Measurements from ENCODE around the gene TLE5.
"Not testable (repeated sequence)": the region's sequence is repeated elsewhere in the genome, so short reads cannot be mapped to it uniquely, and the experiment has no call there.

The TLE5 gene

GRCh38 chr19:3053780-3054179 is 8.5 kb downstream of the TLE5 start:
- TF ChIP-seq CTCF (IDR thresholded peaks at IDR 0.05; ENCODE audit: insufficient read depth, low read length, poor library complexity, severe bottlenecking) (no peak), EZH2phosphoT487 (conservative IDR thresholded peaks at IDR 0.05; ENCODE audit: low read length) (no peak)
- Histone ChIP-seq H3K36me3 (ENCODE audit: low read length) (no peaks in the 10 kb centered on the region), H4K20me1 (ENCODE audit: low read depth, low read length) (no peaks in the 10 kb centered on the region), H3K4me3 (ENCODE audit: insufficient read depth, low read length, poor library complexity, severe bottlenecking) (no peak overlapping the region), H3K27ac (ENCODE audit: low read depth, low read length) (no peak overlapping the region), H3K9me2 (replicated peaks; ENCODE audit: insufficient read depth, low read length) (no peaks in the 10 kb centered on the region), H2AFZ (ENCODE audit: low read depth, low read length, severe bottlenecking) (no peak overlapping the region), H3K4me2 (ENCODE audit: low read depth, low read length, poor library complexity, severe bottlenecking) (no peak overlapping the region), H3F3A (ENCODE audit: insufficient read depth) (peaks cover 4% of the 10 kb centered on the region; the same call in 1 of the 2 replicates), H3K27me3 (ENCODE audit: low read length) (no peaks in the 10 kb centered on the region), H3K9ac (ENCODE audit: low read length) (no peak overlapping the region), H3K9me3 (ENCODE audit: insufficient read depth, low read length) (no peaks in the 10 kb centered on the region), H3K79me2 (ENCODE audit: insufficient read depth, low read length) (no peaks in the 10 kb centered on the region)

GRCh38 chr19:3053218-3053621 is 9.1 kb downstream of the TLE5 start:
- no peaks in the 10 kb centered on the region for H3K27me3 ChIP-seq (ENCODE audit: low read length)
- H3K9ac ChIP-seq (ENCODE audit: low read length) = no peak overlapping the region
- no peaks in the 10 kb centered on the region for H4K20me1 ChIP-seq (ENCODE audit: low read depth, low read length)
- no peak overlapping the region for H3K4me3 ChIP-seq (ENCODE audit: insufficient read depth, low read length, poor library complexity, severe bottlenecking)
- H3K4me2 ChIP-seq (ENCODE audit: low read depth, low read length, poor library complexity, severe bottlenecking) = no peak overlapping the region
- H3K9me3 ChIP-seq (ENCODE audit: insufficient read depth, low read length) = no peaks in the 10 kb centered on the region
- peaks cover 4% of the 10 kb centered on the region; the same call in 1 of the 2 replicates for H3F3A ChIP-seq (ENCODE audit: insufficient read depth)
- H3K27ac ChIP-seq (ENCODE audit: low read depth, low read length) = no peak overlapping the region
- H2AFZ ChIP-seq (ENCODE audit: low read depth, low read length, severe bottlenecking) = no peak overlapping the region
- H3K9me2 ChIP-seq (replicated peaks; ENCODE audit: insufficient read depth, low read length) = no peaks in the 10 kb centered on the region
- H3K36me3 ChIP-seq (ENCODE audit: low read length) = no peaks in the 10 kb centered on the region
- TF ChIP-seq EZH2phosphoT487 (conservative IDR thresholded peaks at IDR 0.05; ENCODE audit: low read length) (no peak), CTCF (IDR thresholded peaks at IDR 0.05; ENCODE audit: insufficient read depth, low read length, poor library complexity, severe bottlenecking) (no peak)
- no peaks in the 10 kb centered on the region for H3K79me2 ChIP-seq (ENCODE audit: insufficient read depth, low read length)

GRCh38 chr19:3050016-3050415 is 12.3 kb downstream of the TLE5 start:
- H3K4me2 ChIP-seq (ENCODE audit: low read depth, low read length, poor library complexity, severe bottlenecking); H3K9me2 ChIP-seq (replicated peaks; ENCODE audit: insufficient read depth, low read length); H3K27me3 ChIP-seq (ENCODE audit: low read length); H3K36me3 ChIP-seq (ENCODE audit: low read length); H3K9ac ChIP-seq (ENCODE audit: low read length); H3K9me3 ChIP-seq (ENCODE audit: insufficient read depth, low read length); H3K27ac ChIP-seq (ENCODE audit: low read depth, low read length); H3F3A ChIP-seq (ENCODE audit: insufficient read depth); H2AFZ ChIP-seq (ENCODE audit: low read depth, low read length, severe bottlenecking); H4K20me1 ChIP-seq (ENCODE audit: low read depth, low read length); H3K4me3 ChIP-seq (ENCODE audit: insufficient read depth, low read length, poor library complexity, severe bottlenecking); H3K79me2 ChIP-seq (ENCODE audit: insufficient read depth, low read length): not testable (repeated sequence)

- H3K4me3 ChIP-seq (ENCODE audit: insufficient read depth, low read length, poor library complexity, severe bottlenecking) = no peak overlapping the region
- no peak overlapping the region for H2AFZ ChIP-seq (ENCODE audit: low read depth, low read length, severe bottlenecking)
- H3K36me3 ChIP-seq (ENCODE audit: low read length) = no peaks in the 10 kb centered on the region
- no peaks in the 10 kb centered on the region for H3K9me2 ChIP-seq (replicated peaks; ENCODE audit: insufficient read depth, low read length)
- TF ChIP-seq CTCF (IDR thresholded peaks at IDR 0.05; ENCODE audit: insufficient read depth, low read length, poor library complexity, severe bottlenecking) (no peak), EZH2phosphoT487 (conservative IDR thresholded peaks at IDR 0.05; ENCODE audit: low read length) (no peak)
- H3K9ac ChIP-seq (ENCODE audit: low read length) = no peak overlapping the region
- H3K27ac ChIP-seq (ENCODE audit: low read depth, low read length) = no peak overlapping the region
- H3K79me2 ChIP-seq (ENCODE audit: insufficient read depth, low read length) = no peaks in the 10 kb centered on the region
- peaks cover 4% of the 10 kb centered on the region; the same call in 1 of the 2 replicates for H3F3A ChIP-seq (ENCODE audit: insufficient read depth)
- no peak overlapping the region for H3K4me2 ChIP-seq (ENCODE audit: low read depth, low read length, poor library complexity, severe bottlenecking)
- no peaks in the 10 kb centered on the region for H4K20me1 ChIP-seq (ENCODE audit: low read depth, low read length)
- no peaks in the 10 kb centered on the region for H3K9me3 ChIP-seq (ENCODE audit: insufficient read depth, low read length)
- H3K27me3 ChIP-seq (ENCODE audit: low read length) = no peaks in the 10 kb centered on the region
Measured at GRCh38 chr19:3049089-3049488, 13.2 kb downstream of the TLE5 start.

All from SU-DHL-6 (cell line).